Activated T-cell treated with anti-CD3 and anti-CD28 coated beads for 4 hours (primary cell): ENCODE results near the gene AJM1.

Experiments
- DNase-seq: peaks from one replicate; pipeline ENCODE4 v3.0.0-alpha.2; 2020

AJM1 gene

GRCh38 chr9:136808075-136808805 lies 34.0 kb upstream of the AJM1 start:
- DNase-seq, result peak; percentile 34

- DNase-seq, result no peak
Observed at GRCh38 chr9:136808806-136809158, 33.5 kb upstream of the AJM1 start.

- no peak for DNase-seq
Observed at GRCh38 chr9:136814725-136815421, 27.4 kb upstream of the AJM1 start.

GRCh38 chr9:136815422-136815782 lies 26.9 kb upstream of the AJM1 start:
- DNase-seq, result no peak

GRCh38 chr9:136820971-136821825 lies 21.1 kb upstream of the AJM1 start:
- DNase-seq, result no peak

GRCh38 chr9:136821826-136822544 lies 20.3 kb upstream of the AJM1 start:
- no peak for DNase-seq

GRCh38 chr9:136823136-136824046 lies 18.9 kb upstream of the AJM1 start:
- no peak for DNase-seq

- no peak for DNase-seq
Observed at GRCh38 chr9:136824496-136825225, 17.6 kb upstream of the AJM1 start.

- no peak for DNase-seq
Observed at GRCh38 chr9:136825295-136826187, 16.7 kb upstream of the AJM1 start.

- DNase-seq, result no peak
Observed at GRCh38 chr9:136826188-136826541, 16.1 kb upstream of the AJM1 start.

GRCh38 chr9:136826703-136827582 lies 15.3 kb upstream of the AJM1 start:
- no peak for DNase-seq

- no peak for DNase-seq
Observed at GRCh38 chr9:136827794-136828473, 14.3 kb upstream of the AJM1 start.

- DNase-seq, result no peak
Observed at GRCh38 chr9:136828474-136829140, 13.7 kb upstream of the AJM1 start.

- DNase-seq, result no peak
Observed at GRCh38 chr9:136829412-136829811, 12.9 kb upstream of the AJM1 start.

- no peak for DNase-seq
Observed at GRCh38 chr9:136829981-136830885, 12.0 kb upstream of the AJM1 start.

- DNase-seq, result no peak
Observed at GRCh38 chr9:136831002-136831719, 11.1 kb upstream of the AJM1 start.
